Hepatocyte (in vitro differentiated cells): ENCODE results near the gene VEPH1. TPM values are rescaled to one million over a fixed set of nuclear protein-coding genes. Genes with fewer than 3 reads are reported as not detected.
A peak's percentile ranks its signal among the peaks of the same experiment; 100 is the strongest.

Experiments used
- DNase-seq: peaks from one replicate; pipeline ENCODE4 v3.0.0-alpha.2; 2016; ENCODE audit warnings: low spot score
- H2AFZ ChIP-seq: fragments of 200-600 bp; sonication (generic); 2 replicates; pipeline ENCODE4 v1.6.0; 2016; ENCODE audit warnings: antibody characterized with exemption, mild to moderate bottlenecking
- H3K27ac ChIP-seq: fragments of 200-600 bp; sonication (generic); 2 replicates; pipeline ENCODE4 v1.5.1; 2016; ENCODE audit warnings: mild to moderate bottlenecking
- H3K27me3 ChIP-seq: fragments of 200-600 bp; sonication (generic); 2 replicates; pipeline ENCODE4 v1.6.1; 2016
- H3K36me3 ChIP-seq: fragments of 200-600 bp; sonication (generic); replicated peaks from 2 replicates; pipeline ENCODE4 v1.5.1; 2016; ENCODE audit warnings: low read depth; ENCODE audit not compliant: insufficient read depth
- H3K4me1 ChIP-seq: fragments of 200-600 bp; sonication (generic); 2 replicates; pipeline ENCODE4 v1.5.1; 2016; ENCODE audit warnings: mild to moderate bottlenecking, moderate library complexity; ENCODE audit not compliant: insufficient read depth
- H3K4me2 ChIP-seq: fragments of 200-600 bp; sonication (generic); 2 replicates; pipeline ENCODE4 v1.6.0; 2016
- H3K4me3 ChIP-seq: fragments of 200-600 bp; sonication (generic); 2 replicates; pipeline ENCODE4 v1.5.1; 2016; ENCODE audit warnings: mild to moderate bottlenecking
- H3K79me2 ChIP-seq: fragments of 200-600 bp; sonication (generic); 2 replicates; pipeline ENCODE4 v1.6.0; 2017; ENCODE audit warnings: mild to moderate bottlenecking
- H3K9me2 ChIP-seq: fragments of 200-600 bp; sonication (generic); replicated peaks from 2 replicates; pipeline ENCODE4 v1.6.0; 2017; ENCODE audit warnings: mild to moderate bottlenecking; ENCODE audit not compliant: insufficient read depth
- H3K9me3 ChIP-seq: fragments of 200-600 bp; sonication (generic); 2 replicates; pipeline ENCODE4 v1.5.1; 2016; ENCODE audit warnings: low read depth, mild to moderate bottlenecking
- H4K20me1 ChIP-seq: fragments of 200-600 bp; sonication (generic); 2 replicates; pipeline ENCODE4 v1.6.0; 2016; ENCODE audit warnings: mild to moderate bottlenecking; ENCODE audit not compliant: insufficient read depth, poor library complexity, severe bottlenecking
- CTCF ChIP-seq: fragments of 200-600 bp; sonication (generic); IDR thresholded peaks from 2 replicates; pipeline ENCODE4 v1.5.1; 2016; ENCODE audit warnings: antibody characterized with exemption, mild to moderate bottlenecking; ENCODE audit not compliant: poor library complexity
- EZH2 ChIP-seq: fragments of 200-600 bp; sonication (generic); IDR thresholded peaks from 2 replicates; pipeline ENCODE4 v1.6.1; 2016; ENCODE audit warnings: antibody characterized with exemption, mild to moderate bottlenecking, borderline replicate concordance
- EZH2phosphoT487 ChIP-seq: fragments of 200-600 bp; sonication (generic); IDR thresholded peaks from one replicate; pipeline ENCODE4 v1.6.1; 2018; ENCODE audit warnings: antibody characterized with exemption, mild to moderate bottlenecking, low read depth, moderate library complexity; ENCODE audit not compliant: unreplicated experiment, severe bottlenecking
- WGBS: methylation state at CpG from one replicate; pipeline ENCODE4 v1.1.6; 2016; ENCODE audit warnings: low lambda C conversion rate; ENCODE audit errors: missing lambda C conversion rate; 5-methylcytosine and 5-hydroxymethylcytosine counted together
- polyA plus RNA-seq: library from polyadenylated mRNA; unstranded; fragments of >200 nt; fragmentation: Nextera tagmentation; extraction: Ambion mirVana; gene quantifications from 2 replicates; pipeline ENCODE4 v1.2.1, GENCODE V29; 2016
- total RNA-seq: library from RNA; depleted of rRNA; stranded (reverse); fragments of >200 nt; gene quantifications from 2 replicates; pipeline ENCODE4 v1.2.3, GENCODE V29; 2014

VEPH1 gene
- total and polyA plus RNA-seq, 2 experiments from 2014 or later = 2.5 to 4.7 TPM

- H4K20me1 ChIP-seq = no peaks in the 10 kb centered on the region
- H3K27ac ChIP-seq = no peak overlapping the region
- no peak overlapping the region for H3K4me2 ChIP-seq
- H3K9me3 ChIP-seq = no peaks in the 10 kb centered on the region
- H3K4me1 ChIP-seq = no peaks in the 10 kb centered on the region
- no peaks in the 10 kb centered on the region for H3K79me2 ChIP-seq
- TF ChIP-seq CTCF (peak; percentile 8), EZH2 (no peak)
- DNase-seq = no peak
- H3K27me3 ChIP-seq = no peaks in the 10 kb centered on the region
- H2AFZ ChIP-seq = no peak overlapping the region
- no peaks in the 10 kb centered on the region for H3K9me2 ChIP-seq
- H3K36me3 ChIP-seq = no peaks in the 10 kb centered on the region
- 82% methylated on average over 12 of the region's 12 CpGs for WGBS
- H3K4me3 ChIP-seq = no peak overlapping the region
Measured at GRCh38 chr3:157347577-157348303, 155.5 kb downstream of the VEPH1 start.

- Histone ChIP-seq H2AFZ (no peak overlapping the region), H3K27ac (no peak overlapping the region), H3K9me3 (no peaks in the 10 kb centered on the region), H3K27me3 (no peaks in the 10 kb centered on the region), H4K20me1 (no peaks in the 10 kb centered on the region), H3K4me1 (no peaks in the 10 kb centered on the region), H3K4me3 (no peak overlapping the region), H3K4me2 (no peak overlapping the region), H3K79me2 (no peaks in the 10 kb centered on the region), H3K36me3 (no peaks in the 10 kb centered on the region), H3K9me2 (no peaks in the 10 kb centered on the region)
- TF ChIP-seq EZH2 (no peak), EZH2phosphoT487 (no peak), CTCF (no peak)
- WGBS = 65% methylated on average over 4 of the region's 4 CpGs
- no peak for DNase-seq
Measured at GRCh38 chr3:157336252-157337009, 166.8 kb downstream of the VEPH1 start.

GRCh38 chr3:157335233-157336076 lies 167.8 kb downstream of the VEPH1 start:
- Histone ChIP-seq H3K36me3 (no peaks in the 10 kb centered on the region), H4K20me1 (no peaks in the 10 kb centered on the region), H3K4me2 (no peak overlapping the region), H3K27ac (no peak overlapping the region), H3K27me3 (no peaks in the 10 kb centered on the region), H3K4me1 (no peaks in the 10 kb centered on the region), H3K4me3 (no peak overlapping the region), H3K79me2 (no peaks in the 10 kb centered on the region), H3K9me3 (no peaks in the 10 kb centered on the region), H3K9me2 (no peaks in the 10 kb centered on the region), H2AFZ (no peak overlapping the region)
- no peak for TF ChIP-seq EZH2
- TF ChIP-seq EZH2phosphoT487 = no peak
- TF ChIP-seq CTCF = no peak
- DNase-seq = peak; percentile 37
- WGBS = 59% methylated on average over 7 of the region's 7 CpGs
